Thoracic aorta (tissue), 2 donors: Measurements from ENCODE around the gene GAK. TPM values are rescaled to one million over a fixed set of nuclear protein-coding genes. Genes with fewer than 3 reads are reported as not detected.

Source experiments
- ATAC-seq: fragments of 150-250 bp; one replicate; pipeline ENCODE4 v1.8.0; 2017; ENCODE audit warnings: low read depth; ENCODE audit not compliant: insufficient number of reproducible peaks, low FRiP score
- DNase-seq: peaks from one replicate; pipeline ENCODE4 v3.0.0-alpha.2; 2020; ENCODE audit warnings: low spot score
- H3K27ac ChIP-seq, 2 donors: fragments of 200-600 bp; sonication (generic); 1 replicate in 1 of 2; 2 replicates in 1 of 2; pipeline ENCODE4 v1.5.1; 2016; ENCODE audit warnings: mild to moderate bottlenecking in 2 of 2, moderate library complexity in 2 of 2
- H3K27me3 ChIP-seq: fragments of 200-600 bp; sonication (generic); replicated peaks from 2 replicates; pipeline ENCODE4 v1.6.0; 2016; ENCODE audit warnings: mild to moderate bottlenecking; ENCODE audit not compliant: insufficient read depth
- H3K36me3 ChIP-seq: fragments of 200-600 bp; sonication (generic); one replicate; pipeline ENCODE4 v1.5.1; 2016
- H3K4me1 ChIP-seq, 2 donors: fragments of 200-600 bp; sonication (generic); 1 replicate in 1 of 2; 2 replicates in 1 of 2; pipeline versions ENCODE4 v1.5.1 to v1.6.0; 2016; ENCODE audit warnings: low read depth in 2 of 2, mild to moderate bottlenecking in 1 of 2; ENCODE audit not compliant: control insufficient read depth in 1 of 2
- H3K4me3 ChIP-seq: fragments of 200-600 bp; sonication (generic); 2 replicates; pipeline ENCODE4 v1.5.1; 2016; ENCODE audit warnings: mild to moderate bottlenecking
- H3K9me3 ChIP-seq: fragments of 200-600 bp; sonication (generic); 2 replicates; pipeline ENCODE4 v1.5.1; 2016
- CTCF ChIP-seq: fragments of 200-600 bp; sonication (generic); IDR thresholded peaks from one replicate; pipeline ENCODE4 v1.5.1; 2019; ENCODE audit warnings: antibody characterized with exemption
- total RNA-seq, 2 donors: library from RNA; depleted of rRNA; stranded (reverse); fragments of >200 nt; gene quantifications; one replicate each; pipeline versions ENCODE4 v1.1.0 to v1.2.3, GENCODE V29; 2016

GAK gene
- total RNA-seq, 2 donors from 2014 or later: 111 to 170 TPM

GRCh38 chr4:830601-831482 is 101.3 kb downstream of the GAK start:
- TF ChIP-seq CTCF: no peak
- DNase-seq (no peak), ATAC-seq (no peak)
- no peaks in the 10 kb centered on the region for H3K9me3 ChIP-seq
- no peak overlapping the region for H3K27ac ChIP-seq
- H3K36me3 ChIP-seq: no peaks in the 10 kb centered on the region
- no peak overlapping the region for H3K4me3 ChIP-seq
- no peaks in the 10 kb centered on the region for H3K27me3 ChIP-seq
- H3K4me1 ChIP-seq: peaks cover 4 to 5% of the 10 kb centered on the region in 2 donors

DNA sequence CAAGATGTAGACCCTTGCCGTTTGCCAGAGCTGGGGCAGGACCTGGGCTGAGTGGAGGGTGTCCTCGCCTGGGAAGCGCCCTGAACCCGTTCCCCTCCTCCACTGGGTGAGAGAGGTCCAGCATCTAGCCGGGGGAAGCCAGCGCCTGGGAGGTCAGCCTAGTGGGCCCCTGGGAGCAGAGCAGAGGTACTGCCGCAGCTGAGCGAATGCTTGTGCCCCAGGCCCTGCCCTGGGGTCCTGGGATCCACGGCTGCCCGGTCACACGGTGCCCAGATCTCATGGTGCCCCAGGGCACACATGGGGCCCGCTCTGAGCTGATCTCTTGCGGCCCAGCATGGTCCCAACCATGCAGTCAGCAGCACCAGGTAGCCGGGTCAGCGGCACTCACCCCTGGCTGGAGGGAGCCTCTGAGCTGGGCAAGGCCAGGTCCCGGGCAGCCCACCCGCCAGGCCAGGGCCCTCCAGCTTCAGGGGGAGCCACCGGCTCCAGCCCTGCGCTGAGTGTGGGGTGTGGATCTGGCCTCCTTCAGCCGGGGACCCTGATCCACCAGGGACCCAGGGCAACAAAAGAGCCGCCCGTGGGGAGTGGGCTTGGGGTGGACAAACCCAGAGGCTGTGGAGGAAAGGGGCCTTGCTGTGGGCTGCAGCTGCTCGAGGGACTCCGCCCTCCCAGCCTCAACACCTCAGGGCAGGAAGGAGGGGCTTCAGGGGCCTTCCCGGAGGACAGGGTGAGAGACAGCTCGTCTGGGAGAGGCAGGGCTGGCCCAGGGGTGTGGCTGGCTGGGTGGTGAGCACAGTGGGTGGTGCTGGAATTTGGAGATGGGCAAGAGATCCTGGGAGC is 102.1 kb downstream of the GAK start:
- no peak overlapping the region for H3K4me3 ChIP-seq
- ATAC-seq: no peak
- no peaks in the 10 kb centered on the region for H3K9me3 ChIP-seq
- H3K27ac ChIP-seq: no peak overlapping the region
- no peak for DNase-seq
- TF ChIP-seq CTCF: no peak
- no peaks in the 10 kb centered on the region for H3K36me3 ChIP-seq
- H3K27me3 ChIP-seq: no peaks in the 10 kb centered on the region
- H3K4me1 ChIP-seq: peaks cover 10 to 11% of the 10 kb centered on the region in 2 donors

- TF ChIP-seq CTCF: no peak
- no peaks in the 10 kb centered on the region for H3K36me3 ChIP-seq
- peaks cover 10 to 15% of the 10 kb centered on the region in 2 donors for H3K4me1 ChIP-seq
- no peak overlapping the region for H3K27ac ChIP-seq
- no peaks in the 10 kb centered on the region for H3K9me3 ChIP-seq
- no peak overlapping the region for H3K4me3 ChIP-seq
- ATAC-seq: no peak
- no peaks in the 10 kb centered on the region for H3K27me3 ChIP-seq
- no peak for DNase-seq
These were observed 102.8 kb downstream of the GAK start for GRCh38 chr4:829291-829690.

DNA sequence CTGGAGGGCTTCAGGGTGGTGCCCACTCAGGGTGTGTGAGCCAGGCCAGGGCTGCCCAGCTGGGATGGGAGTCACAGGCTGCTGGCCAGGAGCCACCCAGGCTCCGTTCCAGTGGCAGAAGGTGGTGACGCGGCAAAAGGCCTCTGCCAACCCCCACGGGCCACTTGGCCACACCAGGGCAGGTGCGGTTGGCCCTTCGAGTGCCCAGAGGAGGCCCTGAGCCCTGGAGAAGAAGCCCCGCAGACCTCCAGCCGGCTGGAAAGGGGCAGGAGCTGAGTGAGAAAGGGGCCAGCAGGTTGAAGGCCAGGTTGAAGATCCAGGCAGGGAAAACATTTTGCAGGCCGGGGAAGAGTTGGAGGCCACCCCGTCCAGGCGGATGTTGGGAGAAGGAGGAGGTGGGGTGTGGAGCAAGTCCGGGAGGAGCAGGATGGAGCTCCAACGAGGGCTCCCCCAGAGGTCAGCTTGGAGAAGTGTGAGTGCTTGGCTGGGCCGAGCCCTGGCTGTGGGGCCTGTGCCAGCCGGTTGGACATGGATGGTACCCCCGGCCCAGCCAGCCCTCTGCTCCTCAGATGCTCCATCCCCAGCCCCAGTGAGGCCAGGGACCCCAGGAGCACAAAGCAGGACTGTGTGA is 103.4 kb downstream of the GAK start:
- Histone ChIP-seq H3K27me3 (no peaks in the 10 kb centered on the region), H3K4me1 (peaks cover 10 to 15% of the 10 kb centered on the region in 2 donors), H3K27ac (no peak overlapping the region), H3K9me3 (no peaks in the 10 kb centered on the region), H3K36me3 (no peaks in the 10 kb centered on the region), H3K4me3 (no peak overlapping the region)
- TF ChIP-seq CTCF: no peak
- ATAC-seq (no peak), DNase-seq (no peak)
